Stimulated activated CD8-positive, alpha-beta memory T cell treated with anti-CD3 and anti-CD28 coated beads, Interleukin-15, amount 100 ng/mL, for 24 hours (primary cell): ENCODE results near the gene DNASE1L3.
A peak's percentile ranks its signal among the peaks of the same experiment; 100 is the strongest.

Experiments
- DNase-seq: peaks from one replicate; pipeline ENCODE4 v3.0.0-alpha.2; 2020; ENCODE audit warnings: low read depth

The DNASE1L3 gene

DNA sequence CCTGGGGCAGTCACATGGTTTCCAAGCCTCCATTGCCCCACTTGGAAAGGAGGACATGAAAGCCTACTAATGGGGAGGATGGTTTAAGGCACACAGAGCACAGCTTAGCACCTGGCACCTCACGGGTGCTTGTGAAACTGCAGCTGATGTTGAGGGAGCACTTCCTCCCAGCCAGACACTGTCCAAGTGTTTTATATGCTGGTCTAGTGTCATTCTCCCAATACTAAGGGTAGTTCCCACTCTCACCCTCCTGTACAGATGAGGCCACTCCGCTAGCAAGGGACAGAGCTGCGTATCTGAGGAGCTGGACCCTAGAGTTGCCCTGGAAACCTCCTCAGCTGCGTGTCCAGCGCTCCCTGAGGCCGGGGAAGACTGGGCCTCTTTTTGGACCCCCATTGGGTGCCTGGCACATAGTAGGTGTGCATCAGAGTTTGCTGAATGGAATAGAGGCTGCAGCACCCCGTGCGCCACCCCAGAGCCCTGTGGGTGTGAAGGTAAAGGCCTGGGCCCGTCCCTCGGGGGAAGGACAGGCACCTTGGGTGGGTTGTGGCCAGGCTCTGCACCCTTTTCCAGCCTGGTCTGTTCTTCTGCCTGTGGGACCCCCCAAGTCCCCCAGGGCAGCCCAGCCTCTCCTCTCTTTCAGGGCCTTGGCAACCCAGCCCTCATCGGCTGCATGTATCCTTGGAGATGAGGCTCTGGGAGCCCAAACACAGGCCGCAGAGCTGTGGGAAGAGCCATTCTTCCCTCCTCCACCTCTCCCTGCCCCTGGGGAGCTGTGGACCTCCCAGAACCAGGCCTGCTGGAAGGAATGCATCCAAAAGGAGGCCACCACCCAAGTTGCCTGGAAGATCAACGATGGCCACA is 31.3 kb downstream of the DNASE1L3 start:
- no peak for DNase-seq

DNA sequence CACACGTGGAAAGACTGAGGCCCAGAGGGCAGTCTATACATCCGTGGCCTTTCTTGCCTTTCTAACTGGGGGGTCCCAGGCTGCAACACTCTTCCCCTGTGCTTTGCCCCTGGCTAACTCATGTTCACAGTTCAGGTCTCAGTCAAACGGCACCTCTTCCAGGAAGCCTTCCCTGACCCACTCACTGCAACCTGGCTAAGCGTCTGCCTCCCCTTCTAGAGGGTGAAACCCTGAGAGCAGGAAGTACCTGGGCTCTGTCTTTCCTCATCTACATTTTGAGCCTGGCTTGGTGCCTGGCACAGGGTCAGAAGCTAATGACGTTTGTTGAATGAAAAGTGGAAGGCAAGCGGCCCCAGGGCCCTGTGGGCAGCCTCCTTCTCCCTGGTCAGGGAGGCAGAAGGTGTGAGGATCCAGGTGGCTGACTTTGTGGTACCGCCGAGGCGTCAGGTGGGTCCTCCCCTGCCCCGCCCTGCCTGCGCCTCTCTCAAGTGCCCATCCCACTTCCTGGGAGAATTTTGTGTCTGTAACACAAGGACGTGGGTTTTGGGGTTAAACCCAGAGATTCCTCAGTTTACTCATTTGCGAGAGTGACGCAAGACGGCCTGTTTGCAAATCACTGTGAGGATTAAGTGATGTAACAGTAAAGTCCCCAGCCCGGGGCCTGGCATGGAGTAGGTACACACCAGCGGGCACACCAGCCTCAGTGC is 32.1 kb downstream of the DNASE1L3 start:
- no peak for DNase-seq

DNA sequence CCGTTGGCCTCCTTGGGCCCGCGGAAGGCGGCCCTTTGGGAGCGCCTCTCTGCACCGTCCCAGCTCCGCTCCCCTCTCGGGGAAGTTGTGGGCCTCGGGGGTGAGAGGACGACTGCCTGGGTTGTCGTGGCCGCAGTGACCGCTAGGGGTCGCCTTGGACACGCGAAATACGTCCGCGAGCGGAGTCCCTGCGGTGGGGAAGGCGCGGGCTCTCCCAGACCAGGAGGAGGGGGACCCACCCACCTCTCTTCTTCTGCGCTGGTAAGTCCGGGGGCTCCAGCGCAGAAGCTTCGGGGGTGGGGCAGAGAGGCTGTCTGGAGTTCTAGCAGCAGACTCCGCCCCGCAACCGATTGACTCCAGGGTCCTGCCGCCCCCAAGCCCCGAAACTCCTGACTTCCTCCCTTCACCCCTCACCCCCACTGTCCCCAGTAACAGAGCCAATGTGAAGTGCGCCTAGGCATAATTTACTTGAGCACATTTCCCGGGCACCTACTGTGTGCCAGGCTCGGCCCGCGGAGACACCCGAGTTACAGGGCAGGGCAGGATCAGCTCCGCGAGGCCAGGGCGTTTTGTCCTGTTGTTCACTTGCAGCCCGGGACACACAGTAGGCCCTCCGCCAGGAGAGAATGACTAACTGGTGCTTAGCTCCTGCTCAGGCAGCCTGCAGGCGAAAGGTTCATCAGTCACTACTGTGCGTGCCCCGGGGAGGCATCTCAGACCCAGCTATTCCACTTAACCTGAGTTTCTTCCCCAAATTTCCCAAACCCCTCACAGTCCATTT is 32.8 kb downstream of the DNASE1L3 start:
- peak; percentile 86 for DNase-seq

DNA sequence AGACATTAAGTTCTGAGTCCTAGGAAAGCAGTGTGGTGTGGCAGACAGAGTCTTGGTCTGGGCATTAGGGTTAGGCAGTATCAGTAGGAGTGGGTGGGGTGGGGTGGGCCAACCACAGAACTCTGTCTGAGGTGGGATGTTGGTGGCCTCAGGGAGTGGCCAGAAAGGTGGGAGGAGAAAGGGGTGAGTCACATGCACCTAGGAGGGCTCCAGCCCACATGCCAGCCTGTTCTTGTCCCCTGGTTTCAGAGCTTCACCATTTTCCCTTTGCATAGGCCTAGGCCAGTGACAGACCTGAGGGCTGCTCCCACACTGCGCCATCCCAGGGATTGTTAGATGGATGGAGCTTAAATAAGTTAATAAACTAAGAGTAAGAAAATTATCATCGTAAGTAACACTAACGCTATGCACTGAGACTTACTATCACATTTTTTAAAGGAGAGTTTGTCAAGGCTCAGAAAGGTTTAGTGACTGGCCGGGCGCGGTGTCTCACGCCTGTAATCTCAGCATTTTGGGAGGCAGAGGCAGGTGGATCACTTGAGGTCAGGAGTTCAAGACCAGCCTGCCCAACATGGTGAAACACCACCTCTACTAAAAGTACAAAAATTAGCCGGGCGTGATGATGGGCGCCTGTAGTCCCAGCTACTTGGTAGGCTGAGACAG is 33.8 kb downstream of the DNASE1L3 start:
- no peak for DNase-seq

DNA sequence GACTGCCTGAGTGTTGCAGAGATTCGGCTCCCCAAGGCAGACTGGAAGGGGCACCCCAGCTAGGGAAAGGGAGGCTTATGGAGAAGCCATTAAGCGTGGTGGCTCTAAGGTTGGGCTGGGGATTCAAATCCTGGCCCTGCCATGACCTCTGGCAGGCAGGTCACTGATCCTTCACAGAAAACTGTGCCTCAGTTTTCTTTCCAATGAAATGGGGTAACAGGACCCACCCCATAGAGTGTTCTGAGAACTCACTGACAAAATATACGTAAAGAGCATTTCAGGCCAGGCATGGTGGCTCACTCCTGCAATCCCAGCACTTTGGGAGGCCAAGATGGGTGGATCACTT is 34.6 kb downstream of the DNASE1L3 start:
- no peak for DNase-seq

DNA sequence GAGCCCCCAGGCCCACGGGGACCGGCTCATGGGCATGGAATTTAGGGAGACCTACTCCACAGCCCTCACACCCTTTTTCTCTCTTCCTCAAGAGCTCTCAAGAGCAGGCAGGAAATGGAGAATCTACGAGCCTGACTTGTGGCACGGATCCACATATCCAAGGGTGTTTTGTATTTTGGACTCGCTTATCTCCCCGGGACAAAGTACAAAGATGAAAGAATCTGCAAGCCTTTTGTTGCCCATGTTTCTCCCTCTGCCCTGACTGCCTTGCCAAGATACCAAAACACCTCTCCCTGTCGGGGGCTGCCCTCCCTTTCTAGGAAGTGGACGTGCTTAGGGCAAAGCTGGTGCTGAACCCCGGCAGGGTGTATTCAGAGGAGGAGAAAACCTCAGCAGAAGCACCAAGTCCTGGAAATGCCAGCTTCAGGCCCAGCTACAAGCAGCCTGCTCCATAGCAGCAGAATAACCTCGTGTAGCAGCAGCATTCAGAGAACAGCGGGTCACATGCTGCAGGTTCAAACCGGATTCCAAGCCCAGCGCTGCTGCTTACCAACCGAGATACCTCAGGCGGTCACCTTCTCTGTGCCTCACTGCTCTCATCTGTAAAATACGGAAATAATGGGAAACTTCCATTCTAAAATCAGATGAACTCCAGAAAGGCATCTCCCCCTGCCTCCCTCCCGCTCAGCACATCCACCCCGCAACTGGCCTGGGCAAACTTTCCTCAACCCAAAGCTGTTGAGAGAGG is 35.2 kb downstream of the DNASE1L3 start:
- DNase-seq: no peak

DNA sequence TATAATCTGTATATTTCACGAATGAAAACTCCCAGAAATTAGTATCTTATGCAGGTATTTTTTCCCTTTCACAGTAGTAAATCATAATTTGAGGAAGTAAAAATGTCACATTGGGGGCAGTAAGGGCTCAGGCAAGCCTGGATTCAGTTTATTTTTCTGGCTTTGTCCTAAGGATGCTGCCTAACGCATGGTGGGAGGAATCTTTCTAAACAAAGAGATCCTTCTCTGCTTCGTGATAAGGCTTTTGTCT is 35.7 kb downstream of the DNASE1L3 start:
- DNase-seq: no peak

DNA sequence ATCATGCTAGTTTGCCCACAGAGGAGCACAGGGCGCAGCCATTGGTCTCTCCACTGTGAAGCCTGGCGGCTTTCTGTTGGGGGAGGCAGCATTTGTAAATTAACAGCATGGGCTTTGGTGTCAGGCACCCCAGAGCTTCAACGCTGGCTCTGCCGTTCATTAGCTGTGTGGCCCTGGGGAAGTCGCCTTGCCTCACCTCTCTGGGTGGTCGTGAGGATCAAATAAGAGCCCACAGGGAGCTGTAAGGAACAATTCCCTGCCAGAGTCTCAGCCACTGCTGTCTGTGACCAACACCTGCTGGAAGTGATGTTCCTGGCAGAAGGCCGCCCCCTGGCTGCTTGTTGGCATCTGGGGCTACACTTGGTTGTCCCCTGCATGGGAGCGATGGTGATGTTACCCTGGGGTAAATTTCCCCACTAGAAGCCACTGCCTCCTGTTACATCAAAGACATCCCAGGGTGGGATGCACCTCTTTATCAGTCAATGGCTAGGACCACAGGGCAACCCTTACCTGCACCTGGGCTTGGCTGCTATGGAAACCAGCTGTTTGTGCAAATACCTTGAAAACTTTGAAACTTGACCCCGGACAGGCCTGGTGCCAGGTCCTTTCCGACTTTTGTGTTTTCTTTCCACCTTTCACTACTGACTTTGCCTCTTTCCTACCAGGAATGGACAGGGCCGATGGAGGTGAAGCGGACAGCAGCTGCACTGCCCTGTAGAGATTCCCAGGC is 36.9 kb downstream of the DNASE1L3 start:
- DNase-seq: no peak

DNA sequence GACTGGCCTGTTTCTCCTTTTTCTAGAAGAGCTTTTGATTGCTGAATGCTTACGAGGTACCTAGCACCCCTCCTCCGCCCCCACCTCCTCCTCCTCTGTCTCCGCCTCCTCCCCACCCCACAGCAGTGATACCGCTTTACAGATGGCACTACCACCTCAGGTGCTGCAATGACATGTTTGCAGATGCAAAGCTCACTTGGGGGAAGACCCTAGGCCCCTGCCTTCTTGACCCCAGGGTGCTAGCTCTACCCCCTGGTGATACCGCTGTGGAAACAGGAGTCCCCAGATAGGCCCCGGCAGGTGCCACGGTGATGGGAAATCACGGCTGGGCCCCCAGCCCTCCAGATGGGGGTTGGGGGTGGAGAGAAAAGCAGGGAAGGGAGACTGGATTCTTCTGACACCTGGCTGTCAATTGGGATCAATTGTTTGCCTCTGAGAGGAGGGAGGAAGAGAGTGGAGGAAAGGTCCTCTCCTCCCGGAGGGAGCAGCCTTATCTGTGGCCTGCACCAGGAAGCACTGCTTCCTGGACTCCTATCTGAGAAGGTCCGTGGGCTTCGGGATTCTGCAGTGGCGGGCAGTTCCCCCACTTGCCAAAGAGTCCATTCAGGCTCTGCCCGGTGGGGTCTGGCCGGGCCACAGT is 37.6 kb downstream of the DNASE1L3 start:
- DNase-seq: no peak

DNA sequence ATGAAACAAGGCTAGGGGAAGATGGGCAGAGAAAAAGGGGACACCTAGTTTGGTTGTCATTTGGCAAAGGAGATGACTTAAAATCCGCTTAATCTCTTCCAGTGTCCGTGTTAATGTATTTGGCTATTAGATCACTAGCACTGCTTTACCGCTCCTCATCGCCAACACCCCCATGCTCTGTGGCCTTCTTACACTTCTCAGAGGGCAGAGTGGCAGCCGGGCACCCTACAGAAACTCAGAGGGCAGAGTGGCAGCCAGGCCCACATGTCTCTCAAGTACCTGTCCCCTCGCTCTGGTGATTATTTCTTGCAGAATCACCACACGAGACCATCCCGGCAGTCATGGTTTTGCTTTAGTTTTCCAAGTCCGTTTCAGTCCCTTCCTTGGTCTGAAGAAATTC is 39.6 kb downstream of the DNASE1L3 start:
- DNase-seq: no peak

DNA sequence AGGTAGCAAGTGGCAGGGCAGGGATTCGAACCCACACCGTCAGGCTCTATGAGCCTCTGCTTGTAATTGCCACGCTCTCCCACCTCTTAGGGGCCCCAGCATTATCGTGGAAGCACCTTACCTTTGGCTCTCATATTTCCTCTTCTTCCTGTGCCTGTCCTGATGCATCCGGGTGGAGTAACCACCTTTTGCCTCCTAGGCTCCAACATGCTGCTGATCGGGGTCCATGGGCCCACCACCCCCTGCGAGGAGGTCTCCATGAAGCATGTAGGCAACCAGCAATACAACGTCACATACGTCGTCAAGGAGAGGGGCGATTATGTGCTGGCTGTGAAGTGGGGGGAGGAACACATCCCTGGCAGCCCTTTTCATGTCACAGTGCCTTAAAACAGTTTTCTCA is 40.4 kb downstream of the DNASE1L3 start:
- DNase-seq: no peak

DNA sequence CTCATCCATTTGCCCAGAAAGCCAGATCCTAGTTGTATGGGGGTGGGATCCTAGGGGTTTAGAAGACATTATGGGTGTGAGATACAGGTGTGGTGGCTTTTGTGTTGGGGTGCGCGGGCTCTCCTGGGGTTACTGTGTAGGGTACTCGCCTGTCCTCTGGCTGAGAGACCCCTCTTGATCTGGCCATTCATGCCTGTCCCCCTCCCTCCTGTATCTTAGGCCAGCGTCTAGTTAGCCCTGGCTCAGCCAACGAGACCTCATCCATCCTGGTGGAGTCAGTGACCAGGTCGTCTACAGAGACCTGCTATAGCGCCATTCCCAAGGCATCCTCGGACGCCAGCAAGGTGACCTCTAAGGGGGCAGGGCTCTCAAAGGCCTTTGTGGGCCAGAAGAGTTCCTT is 41.4 kb downstream of the DNASE1L3 start:
- DNase-seq: no peak

DNA sequence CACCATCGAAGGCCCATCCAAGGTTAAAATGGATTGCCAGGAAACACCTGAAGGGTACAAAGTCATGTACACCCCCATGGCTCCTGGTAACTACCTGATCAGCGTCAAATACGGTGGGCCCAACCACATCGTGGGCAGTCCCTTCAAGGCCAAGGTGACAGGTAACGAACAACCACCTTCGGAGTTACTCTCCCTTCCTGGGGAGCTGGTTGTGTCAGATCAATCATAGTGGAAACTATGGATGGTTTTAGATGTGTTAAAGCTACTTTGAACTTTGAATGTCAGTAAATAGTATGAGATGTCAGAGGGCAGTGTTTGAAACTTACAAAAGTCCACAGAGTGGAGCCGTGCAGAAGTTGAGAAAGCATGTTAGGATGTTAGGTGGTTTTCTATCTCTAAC is 42.3 kb downstream of the DNASE1L3 start:
- DNase-seq: no peak

DNA sequence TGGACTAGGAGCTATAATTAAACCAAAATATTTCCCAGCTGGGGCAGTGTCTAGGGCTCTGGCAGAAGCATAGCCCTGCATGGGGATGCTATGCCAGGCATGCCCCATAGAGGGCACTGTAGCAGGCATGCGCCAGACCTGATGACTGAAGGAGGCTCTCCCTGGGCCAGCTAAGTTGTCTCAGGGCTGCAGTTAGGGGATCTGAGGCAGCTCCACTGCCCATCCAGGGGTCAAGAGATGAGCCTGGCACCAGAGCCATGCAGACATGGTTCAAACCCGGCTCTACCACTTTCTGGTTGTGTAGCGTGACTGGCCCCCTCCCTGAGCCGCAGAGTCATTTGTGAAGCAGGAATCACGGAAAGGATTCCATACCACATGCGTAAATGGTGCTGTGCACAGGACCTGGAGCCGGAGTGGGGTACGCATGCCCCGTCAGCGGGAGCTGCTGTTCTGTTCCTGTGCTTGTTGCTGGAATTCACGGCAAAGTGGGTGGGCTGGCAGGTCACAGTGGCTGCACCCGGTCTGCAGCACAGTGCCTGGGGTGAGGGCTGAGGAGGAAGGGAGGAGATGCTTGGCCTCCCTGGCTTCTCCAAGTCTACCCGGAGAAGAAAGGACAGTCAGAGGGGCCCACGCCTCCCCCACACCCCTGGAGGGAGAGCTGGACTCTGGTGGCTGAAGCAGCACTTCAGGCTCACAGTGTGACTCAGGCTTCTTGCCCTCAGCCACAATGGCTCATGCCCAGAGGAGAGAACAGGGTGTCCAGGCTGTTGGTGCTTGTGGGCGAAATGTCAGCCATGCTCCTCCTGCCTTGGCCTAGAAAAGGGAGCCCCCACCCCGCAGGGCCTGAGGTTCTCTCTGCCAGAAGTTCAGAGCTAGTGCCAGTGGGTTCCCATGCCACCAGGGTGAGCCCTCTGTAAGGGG is 43.1 kb downstream of the DNASE1L3 start:
- DNase-seq: peak; percentile 34

DNA sequence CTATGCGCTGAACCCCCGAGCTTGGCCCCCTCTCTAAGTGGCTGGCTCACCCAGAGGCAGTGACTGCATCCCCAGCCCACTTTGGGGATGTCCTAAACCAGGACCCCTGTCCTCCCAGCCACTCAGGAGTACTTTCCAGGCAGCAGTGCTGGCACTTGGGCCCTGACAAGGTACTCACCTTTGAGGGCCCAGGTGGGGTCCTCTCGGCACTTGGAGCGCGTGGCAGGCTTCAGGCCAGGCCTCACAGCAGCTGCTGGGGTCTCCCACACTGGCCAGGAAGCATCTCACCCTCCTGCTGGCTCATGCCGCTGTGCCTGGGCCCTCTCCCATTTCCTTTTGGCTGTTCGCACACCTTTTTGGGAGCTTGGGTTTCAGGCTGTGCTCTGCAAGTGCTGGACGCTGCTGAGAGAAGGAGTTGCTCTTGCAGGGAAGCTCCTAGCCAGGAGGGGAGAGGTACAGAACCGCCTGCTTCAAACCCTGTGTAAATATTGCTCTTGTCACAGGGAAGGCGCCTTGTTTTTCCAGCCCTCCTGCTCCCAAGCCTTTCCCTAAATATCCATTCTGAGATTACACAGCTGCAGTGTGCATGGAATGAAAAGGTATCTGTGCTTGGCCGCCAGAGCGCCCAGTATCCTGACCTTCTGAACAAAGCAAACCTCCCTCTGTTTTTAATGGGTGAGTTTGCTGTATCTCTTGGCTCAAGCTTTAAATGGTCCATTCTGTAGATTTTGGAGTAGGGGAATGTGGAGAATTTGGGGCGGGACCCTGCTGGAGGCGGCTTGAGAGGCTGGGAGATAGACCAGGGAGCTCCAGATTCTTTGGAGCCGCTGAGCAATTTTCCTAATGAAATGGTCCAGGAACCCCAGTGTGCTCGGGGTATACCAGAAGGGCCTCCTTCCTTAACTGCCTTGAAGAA is 45.6 kb downstream of the DNASE1L3 start:
- no peak for DNase-seq

DNA sequence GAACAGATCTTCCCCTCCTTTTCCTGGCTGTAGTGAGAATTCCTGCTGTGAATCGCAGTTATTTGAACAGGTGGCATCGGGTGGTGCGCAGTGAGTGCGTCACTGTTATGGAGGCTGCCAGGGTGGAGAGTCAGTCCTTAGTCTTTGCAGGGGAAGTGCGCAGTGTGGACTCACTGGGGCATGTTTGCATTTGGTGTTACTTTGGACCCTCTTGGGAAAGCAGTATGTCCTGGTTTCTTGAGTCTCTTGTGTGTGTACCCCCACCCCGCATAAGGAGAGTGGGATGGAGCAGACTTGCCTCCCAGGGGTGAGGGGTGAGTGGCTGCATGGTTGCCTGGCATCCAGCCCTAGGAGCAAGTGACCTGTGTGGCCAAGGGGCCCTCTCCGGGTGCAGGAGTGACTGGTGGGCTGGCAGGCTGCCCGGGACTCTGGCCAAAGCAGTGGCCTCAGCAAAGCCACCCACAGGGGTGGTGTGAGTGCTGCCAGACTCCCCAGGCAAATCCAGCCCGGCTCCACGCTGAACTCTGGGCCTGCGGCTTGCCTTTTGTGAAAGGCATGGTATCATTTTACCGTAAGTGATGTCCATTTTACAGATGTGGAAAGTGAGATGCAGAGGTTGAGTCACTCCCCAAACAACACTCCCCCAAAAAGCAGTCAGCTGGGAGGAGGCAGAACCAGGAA is 46.4 kb downstream of the DNASE1L3 start:
- DNase-seq: no peak

DNA sequence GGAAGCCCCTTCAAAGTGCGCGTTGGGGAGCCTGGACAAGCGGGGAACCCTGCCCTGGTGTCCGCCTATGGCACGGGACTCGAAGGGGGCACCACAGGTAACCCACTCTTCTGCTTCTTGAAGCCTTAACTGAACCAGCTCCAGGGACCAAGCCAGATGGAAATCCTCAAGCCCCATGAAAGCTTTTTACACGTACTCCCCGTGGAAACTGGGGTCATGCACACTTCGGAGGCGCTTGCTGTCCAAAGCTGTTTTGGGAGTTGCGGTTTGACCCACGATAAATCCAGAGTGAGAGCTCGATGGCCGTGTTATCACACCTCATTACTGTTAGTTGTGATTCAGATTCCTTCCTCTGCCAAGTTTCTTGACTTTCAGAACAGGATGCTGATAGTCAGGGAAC is 47.5 kb downstream of the DNASE1L3 start:
- no peak for DNase-seq
